Measurements from ENCODE around the gene CITED1.

CITED1 gene

GRCh38 chrX:72316408-72317110 is 10.8 kb upstream of the CITED1 start:
- Histone ChIP-seq H3K9me2 (replicated peaks; ENCODE audit: insufficient read depth, low read length) (no peaks in the 10 kb centered on the region), H3K27ac (ENCODE audit: low read depth, low read length) (no peak overlapping the region), H3F3A (ENCODE audit: insufficient read depth) (no peaks in the 10 kb centered on the region), H3K79me2 (ENCODE audit: insufficient read depth, low read length) (no peaks in the 10 kb centered on the region), H3K4me2 (ENCODE audit: low read depth, low read length, poor library complexity, severe bottlenecking) (no peak overlapping the region), H2AFZ (ENCODE audit: low read depth, low read length, severe bottlenecking) (no peak overlapping the region), H3K9me3 (ENCODE audit: insufficient read depth, low read length) (no peaks in the 10 kb centered on the region), H3K27me3 (ENCODE audit: low read length) (no peaks in the 10 kb centered on the region), H3K4me3 (ENCODE audit: insufficient read depth, low read length, poor library complexity, severe bottlenecking) (no peak overlapping the region), H4K20me1 (ENCODE audit: low read depth, low read length) (no peaks in the 10 kb centered on the region), H3K9ac (ENCODE audit: low read length) (no peak overlapping the region), H3K36me3 (ENCODE audit: low read length) (no peaks in the 10 kb centered on the region)
- TF ChIP-seq EZH2phosphoT487 (conservative IDR thresholded peaks at IDR 0.05; ENCODE audit: low read length) = no peak
- TF ChIP-seq CTCF (IDR thresholded peaks at IDR 0.05; ENCODE audit: insufficient read depth, low read length, poor library complexity, severe bottlenecking) = no peak

GRCh38 chrX:72314881-72315280 is 9.2 kb upstream of the CITED1 start:
- no peak overlapping the region for H3K9ac ChIP-seq (ENCODE audit: low read length)
- H3K27ac ChIP-seq (ENCODE audit: low read depth, low read length) = no peak overlapping the region
- no peaks in the 10 kb centered on the region for H3K9me2 ChIP-seq (replicated peaks; ENCODE audit: insufficient read depth, low read length)
- H3K27me3 ChIP-seq (ENCODE audit: low read length) = no peaks in the 10 kb centered on the region
- no peaks in the 10 kb centered on the region for H4K20me1 ChIP-seq (ENCODE audit: low read depth, low read length)
- H2AFZ ChIP-seq (ENCODE audit: low read depth, low read length, severe bottlenecking) = no peak overlapping the region
- no peak overlapping the region for H3K4me2 ChIP-seq (ENCODE audit: low read depth, low read length, poor library complexity, severe bottlenecking)
- H3F3A ChIP-seq (ENCODE audit: insufficient read depth) = no peaks in the 10 kb centered on the region
- H3K9me3 ChIP-seq (ENCODE audit: insufficient read depth, low read length) = no peaks in the 10 kb centered on the region
- no peaks in the 10 kb centered on the region for H3K79me2 ChIP-seq (ENCODE audit: insufficient read depth, low read length)
- TF ChIP-seq CTCF (IDR thresholded peaks at IDR 0.05; ENCODE audit: insufficient read depth, low read length, poor library complexity, severe bottlenecking) (no peak), EZH2phosphoT487 (conservative IDR thresholded peaks at IDR 0.05; ENCODE audit: low read length) (no peak)
- no peak overlapping the region for H3K4me3 ChIP-seq (ENCODE audit: insufficient read depth, low read length, poor library complexity, severe bottlenecking)
- no peaks in the 10 kb centered on the region for H3K36me3 ChIP-seq (ENCODE audit: low read length)

- Histone ChIP-seq H3K36me3 (ENCODE audit: low read length) (no peaks in the 10 kb centered on the region), H3K9ac (ENCODE audit: low read length) (no peak overlapping the region)
- TF ChIP-seq CTCF (IDR thresholded peaks at IDR 0.05; ENCODE audit: insufficient read depth, low read length, poor library complexity, severe bottlenecking) (no peak), EZH2phosphoT487 (conservative IDR thresholded peaks at IDR 0.05; ENCODE audit: low read length) (no peak)
These were observed 8.3 kb upstream of the CITED1 start for GRCh38 chrX:72313707-72314641.

More at GRCh38 chrX:72313707-72314641, 8.3 kb upstream of the CITED1 start:
- no peaks in the 10 kb centered on the region for H3F3A ChIP-seq (ENCODE audit: insufficient read depth)
- H3K79me2 ChIP-seq (ENCODE audit: insufficient read depth, low read length) = no peaks in the 10 kb centered on the region
- H3K9me3 ChIP-seq (ENCODE audit: insufficient read depth, low read length) = no peaks in the 10 kb centered on the region
- H3K9me2 ChIP-seq (replicated peaks; ENCODE audit: insufficient read depth, low read length) = no peaks in the 10 kb centered on the region
- H3K4me3 ChIP-seq (ENCODE audit: insufficient read depth, low read length, poor library complexity, severe bottlenecking) = no peak overlapping the region
- no peak overlapping the region for H3K4me2 ChIP-seq (ENCODE audit: low read depth, low read length, poor library complexity, severe bottlenecking)
- H3K27ac ChIP-seq (ENCODE audit: low read depth, low read length) = no peak overlapping the region
- no peaks in the 10 kb centered on the region for H3K27me3 ChIP-seq (ENCODE audit: low read length)
- H4K20me1 ChIP-seq (ENCODE audit: low read depth, low read length) = no peaks in the 10 kb centered on the region
- no peak overlapping the region for H2AFZ ChIP-seq (ENCODE audit: low read depth, low read length, severe bottlenecking)
